Muscle layer of colon (tissue), 2 donors: Measurements from ENCODE around the gene F13A1.

Source experiments
- H3K27ac ChIP-seq: one replicate; pipeline ENCODE4 v1.7.0; 2013; ENCODE audit warnings: low read depth, mild to moderate bottlenecking, low read length, moderate library complexity
- H3K27me3 ChIP-seq, 2 donors: one replicate each; pipeline ENCODE4 v1.7.0; 2013; ENCODE audit warnings: low read length in 2 of 2, mild to moderate bottlenecking in 2 of 2; ENCODE audit not compliant: insufficient read depth in 2 of 2, control insufficient read depth in 1 of 2
- H3K36me3 ChIP-seq: one replicate; pipeline ENCODE4 v1.7.0; 2013; ENCODE audit warnings: mild to moderate bottlenecking, low read length; ENCODE audit not compliant: insufficient read depth
- H3K4me1 ChIP-seq: one replicate; pipeline ENCODE4 v1.7.0; 2013; ENCODE audit warnings: mild to moderate bottlenecking, low read length; ENCODE audit not compliant: insufficient read depth
- H3K4me3 ChIP-seq, 2 donors: one replicate each; pipeline ENCODE4 v1.7.0; 2013; ENCODE audit warnings: low read length in 2 of 2, low read depth in 1 of 2, mild to moderate bottlenecking in 1 of 2, moderate library complexity in 1 of 2
- H3K9ac ChIP-seq: one replicate; pipeline ENCODE4 v1.7.0; 2013; ENCODE audit warnings: low read length
- H3K9me3 ChIP-seq: one replicate; pipeline ENCODE4 v1.7.0; 2013; ENCODE audit warnings: mild to moderate bottlenecking, low read length
- donor health status: abdominal sarcoma.
- donor health status: Adenocarcinoma of cecum.

The F13A1 gene

DNA sequence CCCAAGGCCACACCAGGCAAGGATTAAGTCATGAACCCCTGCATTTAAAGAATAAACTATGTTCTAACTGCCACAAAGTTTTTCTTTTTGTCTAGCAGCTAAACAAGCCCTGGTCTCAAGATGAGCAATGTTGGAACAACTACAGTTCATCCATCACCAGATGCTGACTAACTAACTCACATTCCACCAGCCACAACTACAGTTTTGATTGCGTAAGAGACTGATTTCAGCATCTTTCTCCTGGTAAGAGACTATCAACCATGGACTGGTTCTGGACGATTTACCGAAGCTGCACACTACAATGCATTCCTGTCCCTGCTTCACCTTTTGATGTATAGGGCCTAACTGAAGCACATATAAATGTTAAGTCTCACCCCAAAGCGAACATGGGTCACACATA lies 43.0 kb downstream of the F13A1 start:
- Histone ChIP-seq H3K9me3 (no peaks in the 10 kb centered on the region), H3K27me3 (no peaks in the 10 kb centered on the region), H3K9ac (no peak overlapping the region), H3K36me3 (no peaks in the 10 kb centered on the region), H3K4me1 (no peaks in the 10 kb centered on the region), H3K4me3 (no peak overlapping the region), H3K27ac (no peak overlapping the region)

DNA sequence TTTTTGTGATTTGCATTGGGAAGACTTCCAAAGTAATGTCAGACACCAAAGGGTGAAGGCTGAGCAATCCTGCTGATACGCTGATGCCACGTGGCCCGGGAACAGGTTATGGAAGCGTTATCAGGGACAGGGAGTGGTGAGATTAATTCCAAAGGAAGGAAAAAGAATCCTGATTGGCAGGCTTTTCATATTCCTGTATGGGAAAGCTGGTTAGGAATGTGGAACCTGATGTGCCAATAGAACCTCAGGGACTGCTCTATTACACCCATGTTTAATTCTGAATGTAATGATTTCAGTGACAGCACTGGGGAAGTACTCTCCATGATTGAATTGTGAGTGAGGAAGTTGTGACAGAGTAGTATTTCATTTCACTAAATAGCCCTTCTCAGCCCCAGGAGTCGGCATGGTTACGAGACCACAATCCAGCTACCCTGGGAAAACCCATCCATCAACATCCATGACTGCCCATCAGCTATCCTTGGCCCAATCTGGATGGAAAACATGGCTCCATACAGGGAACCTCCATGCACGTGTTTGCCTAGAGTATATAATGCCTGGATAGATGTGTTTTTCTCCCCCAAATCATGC lies 49.4 kb downstream of the F13A1 start:
- Histone ChIP-seq H3K4me1 (no peaks in the 10 kb centered on the region), H3K27ac (no peak overlapping the region), H3K9ac (no peak overlapping the region), H3K9me3 (no peaks in the 10 kb centered on the region), H3K27me3 (no peaks in the 10 kb centered on the region), H3K36me3 (no peaks in the 10 kb centered on the region), H3K4me3 (no peak overlapping the region)

DNA sequence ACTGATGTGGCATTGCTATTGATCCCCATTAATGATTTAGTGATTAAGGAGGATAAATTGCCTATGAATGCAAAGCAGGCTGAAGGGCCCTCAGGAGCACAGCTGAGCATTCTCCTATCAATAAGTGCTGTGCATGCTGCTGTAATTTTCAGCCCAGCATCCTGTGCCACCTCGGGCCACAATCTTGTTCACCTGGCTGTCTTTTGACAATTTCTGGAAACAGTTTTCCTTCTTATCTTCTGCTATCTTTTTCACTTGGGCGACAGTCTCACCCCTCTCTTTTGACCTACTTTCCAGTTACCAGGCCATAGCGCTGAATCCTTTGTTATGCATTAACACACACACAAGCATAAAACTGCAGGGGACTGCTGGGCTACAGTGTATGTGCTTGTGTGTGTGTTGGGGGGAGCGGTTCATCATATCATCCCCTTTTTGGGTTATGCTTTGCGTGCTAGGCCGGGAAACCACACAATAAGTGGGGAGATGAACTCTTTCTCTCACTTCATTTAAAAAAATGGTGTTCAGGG lies 60.2 kb downstream of the F13A1 start:
- no peaks in the 10 kb centered on the region for H3K9me3 ChIP-seq
- H3K36me3 ChIP-seq: no peaks in the 10 kb centered on the region
- H3K4me1 ChIP-seq: no peaks in the 10 kb centered on the region
- H3K27ac ChIP-seq: no peak overlapping the region
- no peak overlapping the region for H3K9ac ChIP-seq
- no peak overlapping the region for H3K4me3 ChIP-seq
- H3K27me3 ChIP-seq: no peaks in the 10 kb centered on the region

GRCh38 chr6:6256886-6257285 lies 63.6 kb downstream of the F13A1 start:
- H3K9ac ChIP-seq: no peak overlapping the region
- H3K4me3 ChIP-seq: no peak overlapping the region
- no peaks in the 10 kb centered on the region for H3K4me1 ChIP-seq
- no peaks in the 10 kb centered on the region for H3K36me3 ChIP-seq
- H3K27me3 ChIP-seq: no peaks in the 10 kb centered on the region
- no peak overlapping the region for H3K27ac ChIP-seq
- H3K9me3 ChIP-seq: no peaks in the 10 kb centered on the region

- H3K27me3 ChIP-seq: no peaks in the 10 kb centered on the region
- H3K9me3 ChIP-seq: no peaks in the 10 kb centered on the region
- no peak overlapping the region for H3K9ac ChIP-seq
- H3K4me1 ChIP-seq: no peaks in the 10 kb centered on the region
- no peaks in the 10 kb centered on the region for H3K36me3 ChIP-seq
- no peak overlapping the region for H3K27ac ChIP-seq
- H3K4me3 ChIP-seq: no peak overlapping the region
These were observed 64.2 kb downstream of the F13A1 start for GRCh38 chr6:6256259-6256658.

- H3K36me3 ChIP-seq: no peaks in the 10 kb centered on the region
- H3K9ac ChIP-seq: no peak overlapping the region
- no peaks in the 10 kb centered on the region for H3K4me1 ChIP-seq
- no peak overlapping the region for H3K4me3 ChIP-seq
- no peak overlapping the region for H3K27ac ChIP-seq
- no peaks in the 10 kb centered on the region for H3K27me3 ChIP-seq
- H3K9me3 ChIP-seq: no peaks in the 10 kb centered on the region
These were observed 68.7 kb downstream of the F13A1 start for GRCh38 chr6:6251555-6252280.

- no peaks in the 10 kb centered on the region for H3K4me1 ChIP-seq
- H3K9me3 ChIP-seq: no peaks in the 10 kb centered on the region
- H3K4me3 ChIP-seq: no peak overlapping the region
- H3K36me3 ChIP-seq: no peaks in the 10 kb centered on the region
- no peaks in the 10 kb centered on the region for H3K27me3 ChIP-seq
- H3K9ac ChIP-seq: no peak overlapping the region
- H3K27ac ChIP-seq: no peak overlapping the region
These were observed 71.8 kb downstream of the F13A1 start for GRCh38 chr6:6248651-6249050.

GRCh38 chr6:6246544-6246943 lies 73.9 kb downstream of the F13A1 start:
- no peaks in the 10 kb centered on the region for H3K4me1 ChIP-seq

DNA sequence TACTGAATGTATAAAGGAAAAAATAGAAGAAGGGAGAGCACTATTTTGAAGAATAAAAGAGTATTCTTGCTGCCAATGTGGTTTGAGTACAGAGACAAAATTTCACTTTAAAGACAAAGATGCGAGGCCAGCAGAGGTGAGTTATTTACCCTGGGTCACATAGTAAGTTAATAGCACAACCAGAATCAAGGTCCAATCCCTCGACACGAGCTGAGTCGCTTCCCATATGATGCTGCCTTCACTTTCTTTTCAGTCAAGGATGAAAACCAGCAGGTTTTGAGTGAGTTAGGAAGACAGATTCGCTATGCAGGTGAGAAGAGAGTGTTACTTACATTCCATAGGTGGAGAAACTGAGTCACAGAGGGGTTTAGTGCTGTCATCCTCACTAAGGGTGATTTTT lies 75.8 kb downstream of the F13A1 start:
- H3K27ac ChIP-seq: no peak overlapping the region
- no peaks in the 10 kb centered on the region for H3K27me3 ChIP-seq
- no peak overlapping the region for H3K4me3 ChIP-seq
- H3K9ac ChIP-seq: no peak overlapping the region
- no peaks in the 10 kb centered on the region for H3K36me3 ChIP-seq
- no peaks in the 10 kb centered on the region for H3K9me3 ChIP-seq
- H3K4me1 ChIP-seq: no peaks in the 10 kb centered on the region

More at GRCh38 chr6:6246544-6246943, 73.9 kb downstream of the F13A1 start:
- H3K9ac ChIP-seq: no peak overlapping the region
- no peaks in the 10 kb centered on the region for H3K9me3 ChIP-seq
- no peak overlapping the region for H3K27ac ChIP-seq
- no peaks in the 10 kb centered on the region for H3K27me3 ChIP-seq
- no peaks in the 10 kb centered on the region for H3K36me3 ChIP-seq
- no peak overlapping the region for H3K4me3 ChIP-seq

DNA sequence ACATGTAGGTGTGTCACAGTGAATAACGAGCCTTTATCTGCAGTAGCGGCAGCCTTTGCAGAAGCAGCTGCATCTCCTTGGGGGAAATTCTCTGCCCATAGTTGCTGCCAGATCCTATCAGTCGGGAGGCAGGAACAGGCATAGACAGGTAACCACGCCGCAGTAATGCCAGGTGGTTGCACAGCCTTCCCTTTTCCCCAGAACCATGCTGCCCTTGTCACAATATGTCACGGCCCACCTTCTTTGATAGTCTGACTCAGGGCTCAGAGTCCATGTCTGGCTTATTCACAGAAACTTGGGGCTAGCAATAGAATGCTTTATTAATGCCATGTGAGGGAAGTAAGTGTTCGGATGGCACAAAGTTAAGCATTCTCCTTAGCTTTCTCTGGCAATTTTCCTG lies 76.6 kb downstream of the F13A1 start:
- no peak overlapping the region for H3K27ac ChIP-seq
- H3K9ac ChIP-seq: no peak overlapping the region
- no peaks in the 10 kb centered on the region for H3K36me3 ChIP-seq
- no peak overlapping the region for H3K4me3 ChIP-seq
- H3K27me3 ChIP-seq: no peaks in the 10 kb centered on the region
- H3K4me1 ChIP-seq: no peaks in the 10 kb centered on the region
- no peaks in the 10 kb centered on the region for H3K9me3 ChIP-seq

DNA sequence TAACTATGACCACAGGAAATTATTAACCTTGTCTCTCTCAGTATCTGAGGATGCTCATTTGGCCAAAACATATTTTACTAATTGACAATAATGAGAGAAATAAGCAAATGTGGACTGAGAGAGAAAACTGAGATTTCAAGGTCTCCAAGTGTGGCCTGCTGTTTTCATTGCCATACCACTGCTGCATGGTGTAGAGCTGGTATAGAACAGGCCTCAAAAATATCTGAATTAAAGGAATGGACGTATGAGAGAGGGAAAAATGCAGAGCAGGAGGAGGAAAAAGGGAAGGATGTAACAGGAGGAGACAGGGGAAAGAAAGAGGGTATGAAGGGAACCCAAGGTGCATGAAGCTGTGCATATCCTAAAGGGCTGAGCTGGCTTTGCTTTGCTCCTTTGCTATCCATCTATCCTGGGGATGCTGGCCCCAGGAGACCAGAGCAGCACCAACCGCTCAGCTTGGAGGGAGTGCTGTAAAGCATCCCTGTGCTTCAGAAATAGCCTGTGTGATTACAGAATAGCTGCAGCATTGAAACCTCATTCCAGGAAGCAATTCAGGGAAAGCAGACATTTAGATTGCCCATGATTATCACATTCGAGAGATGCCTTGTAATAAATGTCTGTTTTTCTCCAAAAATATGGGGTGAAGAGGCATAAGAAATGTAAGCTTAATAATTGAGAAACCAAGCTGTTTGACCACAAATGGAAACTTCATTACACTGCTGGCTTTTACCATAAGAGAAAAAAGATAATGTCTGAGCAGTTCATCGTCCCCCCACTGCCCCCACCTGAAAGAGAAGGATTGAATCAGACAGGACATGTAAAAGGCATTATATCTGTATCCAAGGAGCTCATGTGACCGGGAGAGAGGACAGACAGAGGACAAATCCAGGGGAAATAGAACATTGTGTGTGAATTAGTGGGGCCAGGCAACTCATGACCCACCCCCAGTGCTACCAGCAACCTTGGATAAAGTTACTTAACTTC lies 80.6 kb downstream of the F13A1 start:
- Histone ChIP-seq H3K9ac (no peak overlapping the region), H3K4me1 (no peaks in the 10 kb centered on the region), H3K27me3 (no peaks in the 10 kb centered on the region), H3K9me3 (no peaks in the 10 kb centered on the region), H3K27ac (no peak overlapping the region), H3K36me3 (no peaks in the 10 kb centered on the region), H3K4me3 (no peak overlapping the region)
